HG03045 (cell line): ENCODE results near the gene PES1.

ENCODE experiments used
- ATAC-seq: cut with Tn5 transposase; IDR thresholded peaks from one replicate; pipeline ENCODE4 v1.9.1; 2021; ENCODE audit warnings: mild to moderate bottlenecking, moderate library complexity; ENCODE audit not compliant: unreplicated experiment

Gene PES1

GRCh38 chr22:30609260-30610185 is 17.8 kb upstream of the PES1 start:
- ATAC-seq, result no peak

DNA sequence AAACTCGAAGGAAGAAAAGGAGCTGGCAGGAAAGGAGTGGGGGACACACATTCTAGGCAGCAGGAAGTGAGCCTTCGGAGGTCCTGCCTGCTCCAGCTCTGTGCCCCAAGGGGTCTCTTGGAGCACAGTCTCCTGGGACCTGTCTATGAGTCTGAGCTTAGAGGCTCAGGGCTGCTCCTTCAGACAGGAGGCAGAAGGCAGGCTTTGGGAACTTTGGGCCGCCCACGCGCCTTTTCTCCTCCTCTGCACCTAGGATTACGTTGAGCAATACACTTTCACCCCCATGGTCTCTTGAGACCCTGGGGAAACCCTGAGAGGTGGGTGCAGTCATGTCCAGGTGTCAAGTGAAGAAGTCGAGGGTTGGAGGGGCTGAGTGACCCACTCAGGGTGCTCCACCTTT is 16.2 kb upstream of the PES1 start:
- ATAC-seq, result no peak

- ATAC-seq, result no peak
Measured at GRCh38 chr22:30607300-30607930, 15.7 kb upstream of the PES1 start.

- no peak for ATAC-seq
Measured at GRCh38 chr22:30606455-30607299, 15.0 kb upstream of the PES1 start, which contains the start of gene TCN2. TCN2 (plus strand) TSS chr22:30607174; CDS start chr22:30607332, 158 bp downstream.

GRCh38 chr22:30605449-30606110 is 13.9 kb upstream of the PES1 start:
- no peak for ATAC-seq

DNA sequence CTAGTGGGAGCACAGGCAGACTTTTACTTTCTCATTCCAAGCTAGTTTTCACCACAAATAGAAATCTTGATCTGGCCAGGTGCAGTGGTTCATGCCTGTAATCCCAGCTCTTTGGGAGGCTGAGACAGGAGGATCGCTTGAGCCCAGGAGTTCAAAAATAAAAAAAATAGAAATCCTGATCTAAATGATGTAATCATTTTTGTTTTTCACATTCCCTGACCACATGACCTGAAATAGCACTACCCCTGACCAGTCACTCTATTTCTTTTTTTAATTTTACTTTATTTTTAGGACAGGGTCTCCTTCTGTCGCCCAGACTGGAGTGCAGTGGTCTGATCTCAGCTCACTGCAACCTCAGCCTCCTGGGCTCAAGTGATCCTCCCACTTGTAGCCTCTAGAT is 13.0 kb upstream of the PES1 start:
- ATAC-seq, result no peak

DNA sequence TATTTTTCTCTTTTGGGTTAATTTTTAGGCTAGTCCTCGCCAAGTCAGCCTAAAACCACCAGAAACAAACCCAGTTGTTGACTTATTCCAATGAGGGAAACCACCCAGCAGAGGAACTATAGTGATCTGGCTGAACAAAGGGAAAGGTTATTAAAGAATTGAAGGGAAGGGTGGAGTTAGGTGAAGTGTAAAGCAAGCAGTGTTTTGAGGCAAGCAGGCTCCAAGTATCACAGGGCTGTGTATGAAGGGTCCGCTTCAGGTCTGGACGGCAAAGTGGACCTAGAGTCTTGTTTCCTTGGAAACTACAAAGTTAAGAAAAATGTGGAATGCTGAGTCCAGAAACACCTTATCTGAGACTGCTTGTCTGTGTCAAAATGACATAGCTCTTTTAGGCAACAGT is 12.1 kb upstream of the PES1 start:
- no peak for ATAC-seq

DNA sequence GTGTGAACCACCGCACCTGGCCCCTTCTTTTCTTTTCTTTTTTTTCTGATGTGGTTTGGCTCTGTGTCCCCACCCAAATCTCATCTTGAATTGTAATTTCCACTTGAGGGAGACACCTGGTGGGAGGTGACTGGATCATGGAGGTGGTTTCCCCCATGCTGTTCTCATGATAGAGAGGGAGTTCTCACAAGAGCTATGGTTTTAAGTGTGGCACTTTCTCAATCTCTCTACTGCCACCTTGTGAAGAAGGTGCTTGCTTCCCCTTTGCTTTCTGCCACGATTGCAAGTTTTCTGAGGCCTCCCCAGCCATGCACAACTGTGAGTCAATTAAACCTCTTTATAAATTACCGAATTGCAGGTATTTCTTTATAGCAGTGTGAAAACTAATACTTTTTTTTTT is 10.3 kb upstream of the PES1 start:
- no peak for ATAC-seq

DNA sequence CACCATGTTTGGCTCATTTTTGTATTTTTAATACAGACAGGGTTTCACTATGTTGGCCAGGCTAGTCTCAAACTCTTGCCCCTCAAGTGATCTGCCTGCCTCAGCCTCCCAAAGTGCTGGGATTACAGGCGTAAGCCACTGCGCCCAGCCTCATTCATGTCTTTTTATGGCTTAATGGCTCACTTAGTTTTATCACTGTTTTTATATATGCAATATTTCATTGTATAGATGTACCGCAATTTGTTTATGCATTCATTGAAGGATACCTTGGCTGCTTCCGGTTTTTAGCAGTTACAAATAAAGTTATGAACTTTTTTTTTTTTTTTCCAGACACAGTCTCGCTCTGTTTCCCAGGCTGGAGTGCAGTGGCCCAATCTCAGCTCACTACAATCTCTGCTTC is 9.8 kb upstream of the PES1 start:
- no peak for ATAC-seq

DNA sequence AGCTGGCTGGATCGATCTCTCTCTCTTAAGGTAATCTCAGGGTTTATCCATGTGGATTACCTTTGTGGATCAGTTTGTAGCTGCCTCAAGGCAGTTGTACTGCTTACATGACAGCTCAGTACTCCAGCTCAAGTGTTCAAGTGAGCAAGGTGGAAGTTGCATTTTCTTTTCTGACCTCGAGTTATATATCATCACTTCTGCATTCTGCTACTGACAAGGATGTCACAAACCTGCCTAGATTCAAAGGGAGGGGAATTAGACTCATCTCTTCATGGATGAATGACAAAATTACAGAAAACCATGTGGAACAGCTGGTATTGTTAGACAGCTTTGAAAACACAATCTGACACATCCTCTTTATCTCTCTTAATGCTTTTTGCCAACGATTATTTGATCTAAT is 9.2 kb upstream of the PES1 start:
- no peak for ATAC-seq

- no peak for ATAC-seq
Measured at GRCh38 chr22:30598986-30599385, 7.3 kb upstream of the PES1 start.

GRCh38 chr22:30596886-30597285 is 5.2 kb upstream of the PES1 start:
- no peak for ATAC-seq

DNA sequence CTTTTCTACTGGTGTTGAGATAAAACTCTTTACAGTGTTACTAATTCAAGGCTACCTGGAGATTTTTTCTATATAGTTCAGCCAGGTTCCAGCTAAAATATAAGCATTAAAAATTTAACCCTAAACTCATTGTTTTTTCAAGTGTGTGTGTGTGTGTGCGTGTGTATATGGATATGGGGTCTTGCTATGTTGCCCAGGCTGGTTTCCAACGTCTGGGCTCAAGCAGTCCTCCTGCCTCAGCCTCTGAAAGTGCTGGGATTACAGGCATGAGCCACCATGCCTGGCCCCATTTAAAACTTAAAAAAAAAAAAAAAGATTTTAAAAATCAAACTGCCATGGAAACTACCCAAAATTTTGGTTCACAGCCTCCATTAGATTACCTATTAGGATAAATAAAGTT is 4.5 kb upstream of the PES1 start:
- no peak for ATAC-seq

- peak; percentile 5 for ATAC-seq
Measured at GRCh38 chr22:30592360-30592713, 627 bp upstream of the PES1 start.

DNA sequence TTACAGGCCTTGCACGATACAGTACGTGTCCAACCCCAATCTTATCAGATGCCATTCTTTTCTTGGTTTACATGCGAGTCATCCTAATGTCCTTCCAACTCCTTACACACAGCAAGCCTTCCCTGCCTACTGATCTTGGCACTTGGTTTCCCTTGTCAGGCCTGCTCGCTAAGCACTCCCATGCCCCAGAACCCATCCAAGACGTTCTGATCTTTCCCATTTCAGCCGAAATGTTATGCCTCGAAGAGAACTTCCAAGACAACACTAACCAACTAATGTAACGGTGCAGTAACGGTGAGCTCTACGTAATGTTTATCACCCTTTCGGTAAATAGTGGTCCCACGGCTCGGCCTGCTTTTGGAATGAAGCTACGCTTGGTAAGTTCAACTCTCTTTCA is 521 bp downstream of the PES1 start:
- ATAC-seq, result no peak

GRCh38 chr22:30586414-30586813 is 5.3 kb downstream of the PES1 start:
- no peak for ATAC-seq

DNA sequence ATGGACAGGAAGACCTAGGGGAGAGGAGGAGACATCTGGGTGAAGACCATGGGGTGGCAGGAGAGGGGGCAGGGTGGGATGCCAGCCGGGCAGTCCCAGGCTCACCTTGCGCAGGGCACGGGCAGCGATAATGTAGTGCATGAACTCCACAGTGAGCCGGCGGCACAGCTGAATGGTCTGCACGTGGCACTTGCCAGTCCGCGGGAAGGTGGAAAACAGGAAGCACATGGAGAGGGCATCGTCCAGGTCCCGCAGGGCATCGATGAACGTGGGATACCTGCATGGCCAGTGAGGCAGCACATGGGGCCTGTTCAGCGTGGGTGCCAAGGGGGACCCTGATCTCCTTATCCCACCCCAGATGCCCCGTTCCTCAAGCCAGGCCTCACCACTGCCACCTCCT is 7.3 kb downstream of the PES1 start:
- no peak for ATAC-seq

DNA sequence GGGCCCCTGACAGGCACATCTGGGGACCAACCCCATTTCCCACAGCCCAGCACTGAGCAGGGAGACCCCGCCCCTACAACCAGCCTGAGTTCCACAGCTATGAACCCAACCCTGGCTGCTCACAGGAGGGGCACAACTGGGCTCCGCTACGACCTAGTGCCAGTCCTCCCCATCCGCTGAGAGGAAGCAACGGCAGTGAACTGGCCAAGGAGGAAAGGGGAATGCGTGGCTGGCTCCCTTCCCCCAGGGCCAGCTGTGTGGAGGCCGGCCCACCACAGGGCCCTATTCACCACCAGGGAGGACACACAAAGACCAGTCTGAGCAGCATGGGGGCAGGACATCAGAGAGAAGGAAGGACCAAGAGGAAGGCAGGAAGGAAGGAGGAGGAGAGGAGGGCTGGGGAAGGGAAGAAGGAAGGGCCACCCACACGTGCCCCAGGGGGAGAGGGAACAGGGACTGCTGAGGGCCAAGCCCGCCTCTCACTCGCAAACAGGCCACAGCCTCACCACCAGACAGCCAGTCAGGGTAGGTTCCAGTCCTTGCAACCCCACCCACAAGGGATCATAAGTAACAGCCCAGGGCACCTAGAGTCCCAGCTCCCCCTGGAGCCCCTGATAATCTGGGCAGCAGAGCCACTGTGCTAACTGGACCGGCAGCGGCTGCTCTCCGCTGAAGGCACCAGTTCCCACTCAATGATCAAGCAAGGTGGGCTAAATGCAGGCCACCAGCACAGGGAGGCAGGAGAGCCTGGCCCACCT is 8.7 kb downstream of the PES1 start:
- ATAC-seq, result no peak

DNA sequence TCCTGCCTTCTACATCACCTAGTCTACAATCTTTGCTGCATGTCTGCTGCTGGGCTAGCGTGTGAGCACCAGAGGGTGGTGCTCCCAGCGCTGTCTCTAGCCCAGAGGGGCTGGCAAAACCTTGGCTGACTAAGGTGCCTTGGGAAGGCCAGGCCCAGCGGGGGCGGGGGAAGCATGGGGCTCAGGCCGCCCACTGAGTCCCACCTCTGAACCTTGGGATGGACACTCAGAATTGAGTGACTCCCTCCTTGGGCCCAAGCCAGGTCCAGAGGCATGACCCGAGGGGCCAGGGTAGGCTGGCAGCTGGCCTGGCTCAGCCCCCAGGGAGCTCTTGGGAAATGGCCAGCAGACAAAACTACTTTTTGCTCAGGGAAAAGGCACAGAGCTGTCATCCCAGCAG is 9.7 kb downstream of the PES1 start:
- no peak for ATAC-seq

DNA sequence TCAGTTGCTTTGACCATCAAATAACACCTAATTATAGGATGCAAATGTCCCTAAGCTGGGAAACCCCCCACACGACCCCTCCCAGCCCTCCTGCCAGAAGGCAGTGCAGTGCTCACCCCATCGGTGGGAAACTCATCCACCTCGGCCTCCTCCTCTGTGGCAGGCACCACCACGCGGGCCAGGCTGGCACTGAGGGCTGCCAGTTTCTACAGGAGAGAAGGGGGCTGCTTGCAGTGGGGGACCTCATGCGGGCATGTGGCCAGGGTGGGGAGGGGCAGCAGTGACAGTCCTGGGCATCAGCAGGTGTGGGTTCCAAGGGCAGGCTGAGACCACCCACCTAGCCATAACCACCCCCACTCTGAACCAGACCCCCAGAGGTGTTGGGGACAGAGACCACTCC is 10.8 kb downstream of the PES1 start:
- no peak for ATAC-seq
